Measurements from ENCODE around the gene PCSK4. TPM values are rescaled to one million over a fixed set of nuclear protein-coding genes. Genes with fewer than 3 reads are reported as not detected.
"Not testable (repeated sequence)": the region's sequence is repeated elsewhere in the genome, so short reads cannot be mapped to it uniquely, and the experiment has no call there.

PCSK4 gene
- total RNA-seq, 1 donor from 2014 or later: 37.7 TPM

DNA sequence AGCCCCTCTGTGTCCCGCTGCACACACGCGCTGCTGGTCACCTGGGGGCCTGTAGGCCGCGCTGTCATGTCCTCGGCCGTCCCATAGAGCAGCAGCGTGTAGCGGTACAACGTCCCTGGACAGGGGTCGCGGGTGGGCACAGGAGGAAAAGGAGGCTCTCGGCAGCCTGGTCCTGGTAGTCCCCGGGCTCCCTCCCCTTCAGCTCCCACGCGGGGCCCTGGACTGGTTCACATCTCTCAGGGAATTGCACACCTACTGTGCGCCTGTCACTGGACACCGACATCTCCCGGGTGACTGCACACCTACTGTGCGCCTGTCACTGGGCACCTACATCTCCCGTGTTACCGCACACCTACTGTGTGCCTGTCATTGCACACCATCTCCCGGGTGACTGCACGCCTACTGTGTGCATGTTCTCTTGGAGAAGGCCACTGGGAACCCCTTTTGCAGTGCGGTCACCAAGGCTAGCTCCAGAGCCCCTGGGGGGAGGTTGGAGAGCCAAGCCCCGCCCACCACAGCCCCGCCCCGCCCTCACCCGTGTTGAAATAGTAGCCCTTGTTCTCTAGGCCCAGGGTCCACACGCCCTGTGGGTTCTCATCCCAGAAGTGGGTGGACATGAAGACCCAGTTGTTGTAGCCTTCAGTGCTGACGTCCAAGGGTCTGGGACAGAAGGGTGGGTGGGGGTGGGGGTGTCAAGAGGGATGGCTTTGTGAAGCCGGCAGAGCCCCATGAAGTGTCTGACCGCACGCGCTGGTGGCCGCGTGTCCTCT is 7.6 kb downstream of the PCSK4 start:
- Mint-ChIP-seq H3K4me1 (ENCODE audit: low read depth) (peaks cover 6% of the 10 kb centered on the region), H3K9me3 (ENCODE audit: low read depth) (no peaks in the 10 kb centered on the region), H3K4me3 (ENCODE audit: low read depth) (no peak overlapping the region), H3K27ac (no peak overlapping the region), H3K36me3 (ENCODE audit: insufficient read depth) (peaks cover 3% of the 10 kb centered on the region), H3K27me3 (no peaks in the 10 kb centered on the region)
- no peak for DNase-seq (ENCODE audit: low spot score, unreplicated experiment)
- TF ChIP-seq, protein P1, sequence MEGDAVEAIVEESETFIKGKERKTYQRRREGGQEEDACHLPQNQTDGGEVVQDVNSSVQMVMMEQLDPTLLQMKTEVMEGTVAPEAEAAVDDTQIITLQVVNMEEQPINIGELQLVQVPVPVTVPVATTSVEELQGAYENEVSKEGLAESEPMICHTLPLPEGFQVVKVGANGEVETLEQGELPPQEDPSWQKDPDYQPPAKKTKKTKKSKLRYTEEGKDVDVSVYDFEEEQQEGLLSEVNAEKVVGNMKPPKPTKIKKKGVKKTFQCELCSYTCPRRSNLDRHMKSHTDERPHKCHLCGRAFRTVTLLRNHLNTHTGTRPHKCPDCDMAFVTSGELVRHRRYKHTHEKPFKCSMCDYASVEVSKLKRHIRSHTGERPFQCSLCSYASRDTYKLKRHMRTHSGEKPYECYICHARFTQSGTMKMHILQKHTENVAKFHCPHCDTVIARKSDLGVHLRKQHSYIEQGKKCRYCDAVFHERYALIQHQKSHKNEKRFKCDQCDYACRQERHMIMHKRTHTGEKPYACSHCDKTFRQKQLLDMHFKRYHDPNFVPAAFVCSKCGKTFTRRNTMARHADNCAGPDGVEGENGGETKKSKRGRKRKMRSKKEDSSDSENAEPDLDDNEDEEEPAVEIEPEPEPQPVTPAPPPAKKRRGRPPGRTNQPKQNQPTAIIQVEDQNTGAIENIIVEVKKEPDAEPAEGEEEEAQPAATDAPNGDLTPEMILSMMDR (IDR thresholded peaks at IDR 0.05; ENCODE audit: unreplicated experiment): no peak

DNA sequence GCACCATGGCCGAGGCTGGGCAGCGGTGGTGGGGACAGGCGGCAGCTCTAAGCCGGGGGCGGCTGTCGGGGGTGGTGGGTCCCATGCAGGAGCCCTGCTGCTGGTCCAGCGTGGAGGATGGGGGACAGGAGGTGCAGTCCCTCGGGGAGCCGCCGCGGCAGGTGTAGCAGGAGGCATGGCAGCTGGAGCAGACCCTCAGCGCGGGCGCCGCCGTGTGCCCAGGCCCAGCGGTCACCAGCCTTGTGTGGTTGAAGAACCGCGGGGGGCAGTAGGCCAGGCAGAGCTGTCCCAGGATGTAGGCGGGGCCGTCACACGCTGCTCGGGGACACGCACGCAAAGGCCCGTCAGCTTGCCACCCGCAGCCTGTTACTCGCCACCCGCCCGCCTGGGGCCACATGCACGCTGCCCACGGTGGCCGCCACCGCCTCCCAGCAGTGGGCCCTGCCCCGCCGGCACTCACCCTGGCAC is 8.2 kb downstream of the PCSK4 start:
- Mint-ChIP-seq H3K9me3 (ENCODE audit: low read depth) (no peaks in the 10 kb centered on the region), H3K36me3 (ENCODE audit: insufficient read depth) (peaks cover 3% of the 10 kb centered on the region), H3K4me1 (ENCODE audit: low read depth) (peaks cover 6% of the 10 kb centered on the region), H3K27ac (no peak overlapping the region), H3K27me3 (no peaks in the 10 kb centered on the region), H3K4me3 (ENCODE audit: low read depth) (no peak overlapping the region)
- DNase-seq (ENCODE audit: low spot score, unreplicated experiment): no peak
- TF ChIP-seq, protein P1 (IDR thresholded peaks at IDR 0.05; ENCODE audit: unreplicated experiment): no peak

DNA sequence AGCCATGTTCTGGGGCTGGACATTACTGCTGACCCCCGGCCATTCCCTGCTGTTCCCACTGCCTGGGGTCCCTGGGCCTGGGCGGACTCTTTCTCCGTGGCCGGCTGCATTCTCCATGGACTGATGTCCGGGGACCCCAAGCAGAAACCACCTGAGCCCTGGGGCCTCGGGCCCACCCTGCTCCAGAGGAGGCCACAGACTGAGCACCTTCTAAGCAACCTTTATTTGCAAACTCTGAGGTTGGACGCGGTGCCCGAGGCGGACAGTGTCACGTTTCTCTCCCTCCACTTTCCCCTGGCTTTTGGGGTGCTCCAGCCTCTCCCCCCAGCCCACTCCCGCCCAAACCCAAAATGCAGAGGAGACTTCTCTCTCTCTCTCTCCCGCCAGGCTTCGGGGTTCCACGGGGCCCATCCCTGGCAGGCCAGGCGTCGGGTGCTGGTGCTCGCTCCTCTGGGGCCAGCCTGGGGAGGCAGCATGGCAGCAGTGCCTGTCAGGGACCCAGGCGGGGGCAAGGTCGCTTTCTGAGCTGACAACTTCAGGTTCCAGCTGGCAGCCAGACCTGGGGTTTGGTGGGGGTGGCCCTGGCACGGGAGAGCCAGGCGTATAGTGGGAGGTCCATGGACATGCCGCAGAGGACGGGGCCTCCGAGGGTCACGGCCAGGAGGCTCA is 8.8 kb downstream of the PCSK4 start:
- no peak overlapping the region for H3K27ac Mint-ChIP-seq
- peaks cover 6% of the 10 kb centered on the region for H3K4me1 Mint-ChIP-seq (ENCODE audit: low read depth)
- DNase-seq (ENCODE audit: low spot score, unreplicated experiment): no peak
- no peaks in the 10 kb centered on the region for H3K9me3 Mint-ChIP-seq (ENCODE audit: low read depth)
- no peaks in the 10 kb centered on the region for H3K27me3 Mint-ChIP-seq
- peaks cover 3% of the 10 kb centered on the region for H3K36me3 Mint-ChIP-seq (ENCODE audit: insufficient read depth)
- no peak overlapping the region for H3K4me3 Mint-ChIP-seq (ENCODE audit: low read depth)
- TF ChIP-seq, protein P1 (IDR thresholded peaks at IDR 0.05; ENCODE audit: unreplicated experiment): no peak

DNA sequence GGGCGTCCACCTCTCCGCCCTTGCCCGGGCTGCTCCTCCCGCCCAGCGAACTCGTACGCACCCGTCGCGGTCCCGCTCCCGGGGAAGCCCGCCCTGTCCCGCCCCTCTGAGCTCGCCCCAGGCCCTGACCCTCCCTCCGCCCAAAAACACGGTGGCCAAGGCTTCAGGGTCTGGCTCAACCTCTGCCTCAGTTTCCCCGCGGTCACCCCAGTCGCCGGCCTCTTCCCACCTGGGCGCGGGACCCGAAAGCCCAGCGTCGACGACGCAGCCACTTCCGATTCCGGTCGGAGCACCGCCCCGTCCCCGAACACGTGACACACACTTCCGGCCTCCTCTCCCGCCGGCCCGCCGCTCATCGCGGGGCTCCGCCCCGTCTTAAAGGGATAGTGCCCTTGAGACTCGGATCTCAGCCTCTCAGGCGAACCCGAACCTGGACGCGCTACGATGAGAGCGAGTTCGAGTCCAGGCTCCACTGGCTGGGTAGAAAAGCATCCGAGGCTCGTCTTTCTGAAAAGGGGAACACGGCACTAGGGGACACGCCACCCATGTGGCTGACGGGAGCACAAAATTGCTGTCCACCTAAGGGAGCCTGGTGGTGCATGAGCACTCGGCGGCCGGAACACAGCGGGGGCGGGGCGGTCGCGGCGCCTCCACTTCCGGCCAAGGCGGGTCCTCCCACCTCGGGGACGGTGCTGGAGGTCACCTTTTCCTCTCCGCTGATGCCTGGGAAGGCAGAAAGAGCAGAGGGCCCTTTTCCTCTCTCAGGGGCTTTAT is 11.0 kb downstream of the PCSK4 start, which contains the start of gene C19orf25:
TSS of gene C19orf25 (minus strand) at position 282 of the 774 bp plus-strand sequence. CDS start 312 bp downstream, outside the sequence.
- peak; percentile 84 for DNase-seq (ENCODE audit: low spot score, unreplicated experiment)
- Mint-ChIP-seq H3K27me3 (no peaks in the 10 kb centered on the region), H3K27ac (peak within 1 kb of the TSS; percentile 92), H3K9me3 (ENCODE audit: low read depth) (no peaks in the 10 kb centered on the region), H3K4me1 (ENCODE audit: low read depth) (peaks cover 6% of the 10 kb centered on the region), H3K4me3 (ENCODE audit: low read depth) (peak within 1 kb of the TSS; percentile 97), H3K36me3 (ENCODE audit: insufficient read depth) (peaks cover 3% of the 10 kb centered on the region)
- TF ChIP-seq, protein P1 (IDR thresholded peaks at IDR 0.05; ENCODE audit: unreplicated experiment): peak; percentile 1

DNA sequence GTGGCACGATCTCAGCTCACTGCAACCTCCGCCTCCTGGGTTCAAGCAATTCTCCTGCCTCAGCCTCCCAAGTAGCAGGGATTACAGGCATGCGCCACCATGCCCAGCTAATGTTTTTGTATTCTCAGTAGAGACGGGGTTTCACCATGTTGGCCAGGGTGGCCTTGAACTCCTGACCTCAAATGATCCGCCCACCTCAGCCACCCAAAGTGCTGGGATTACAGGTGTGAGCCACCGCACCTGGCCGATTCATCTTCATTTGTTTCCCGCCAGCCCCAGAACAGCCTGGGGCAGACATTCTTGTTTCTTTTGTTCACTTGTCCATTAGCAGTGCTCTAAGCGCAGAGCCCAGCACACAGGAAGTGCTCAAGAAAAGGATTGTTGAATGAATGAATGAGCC is 13.1 kb downstream of the PCSK4 start:
- not testable (repeated sequence) for H3K27ac Mint-ChIP-seq; H3K4me1 Mint-ChIP-seq (ENCODE audit: low read depth)

More for the DNA sequence above, 13.1 kb downstream of the PCSK4 start:
- peak overlapping the region; percentile 58 for H3K4me3 Mint-ChIP-seq (ENCODE audit: low read depth)
- not testable (repeated sequence) for H3K9me3 Mint-ChIP-seq (ENCODE audit: low read depth); DNase-seq (ENCODE audit: low spot score, unreplicated experiment); H3K36me3 Mint-ChIP-seq (ENCODE audit: insufficient read depth); H3K27me3 Mint-ChIP-seq

Data from progenitor cell of endocrine pancreas (in vitro differentiated cells).